ENCODE measurements around the gene SRL. TPM values are rescaled to one million over a fixed set of nuclear protein-coding genes. Genes with fewer than 3 reads are reported as not detected.

SRL gene
- total and polyA plus RNA-seq, 2 of the 8 experiments (the other 6 are each of a cell fraction or from before 2014, with no cell fraction given), result 0.05 TPM; not detected in 1

Other genes with a start within 250 kb of the SRL start
- 13.1 and 13.4 TPM in 2 replicates for gene ADCY9, start 125.6 kb downstream of the SRL start, total RNA-seq (2021; fragmentation: NEBNext Ultra II Directional; extraction: Animal tissue kit (Norgen Biotek cat#: 25700))
- gene ADCY9, start 125.6 kb downstream of the SRL start, polyA plus RNA-seq (2011; rRNA removed), result 5.4 and 10.5 TPM in 2 replicates
- gene TFAP4, start 30.9 kb upstream of the SRL start, total RNA-seq (2021; fragmentation: NEBNext Ultra II Directional; extraction: Animal tissue kit (Norgen Biotek cat#: 25700)), result 41.0 and 41.6 TPM in 2 replicates
- 16.1 and 21.3 TPM in 2 replicates for gene TFAP4, start 30.9 kb upstream of the SRL start, polyA plus RNA-seq (2011; rRNA removed)
- 17.4 and 18.6 TPM in 2 replicates for gene GLIS2, start 74.0 kb upstream of the SRL start, total RNA-seq (2021; fragmentation: NEBNext Ultra II Directional; extraction: Animal tissue kit (Norgen Biotek cat#: 25700))
- 4.3 and 7.6 TPM in 2 replicates for gene GLIS2, start 74.0 kb upstream of the SRL start, polyA plus RNA-seq (2011; rRNA removed)
- 78.3 and 84.4 TPM in 2 replicates for gene PAM16, start 109.2 kb upstream of the SRL start, total RNA-seq (2021; fragmentation: NEBNext Ultra II Directional; extraction: Animal tissue kit (Norgen Biotek cat#: 25700))
- gene PAM16, start 109.2 kb upstream of the SRL start, polyA plus RNA-seq (2011; rRNA removed), result 198 and 228 TPM in 2 replicates
- 9.6 and 10.1 TPM in 2 replicates for gene VASN, start 129.8 kb upstream of the SRL start, total RNA-seq (2021; fragmentation: NEBNext Ultra II Directional; extraction: Animal tissue kit (Norgen Biotek cat#: 25700))
- 11.3 and 25.2 TPM in 2 replicates for gene VASN, start 129.8 kb upstream of the SRL start, polyA plus RNA-seq (2011; rRNA removed)
- 25.8 and 29.8 TPM in 2 replicates for gene CORO7, start 174.5 kb upstream of the SRL start, total RNA-seq (2021; fragmentation: NEBNext Ultra II Directional; extraction: Animal tissue kit (Norgen Biotek cat#: 25700))
- 25.2 and 45.7 TPM in 2 replicates for gene CORO7, start 174.5 kb upstream of the SRL start, polyA plus RNA-seq (2011; rRNA removed)
- gene DNAJA3, start 183.8 kb upstream of the SRL start, total RNA-seq (2021; fragmentation: NEBNext Ultra II Directional; extraction: Animal tissue kit (Norgen Biotek cat#: 25700)), result 58.0 and 59.1 TPM in 2 replicates
- gene DNAJA3, start 183.8 kb upstream of the SRL start, polyA plus RNA-seq (2011; rRNA removed), result 37.3 and 50.5 TPM in 2 replicates
- gene NMRAL1, start 232.5 kb upstream of the SRL start, total RNA-seq (2021; fragmentation: NEBNext Ultra II Directional; extraction: Animal tissue kit (Norgen Biotek cat#: 25700)), result 66.8 and 72.5 TPM in 2 replicates
- gene NMRAL1, start 232.5 kb upstream of the SRL start, polyA plus RNA-seq (2011; rRNA removed), result 143 and 196 TPM in 2 replicates
- 45.6 and 48.4 TPM in 2 replicates for gene HMOX2, start 234.3 kb upstream of the SRL start, total RNA-seq (2021; fragmentation: NEBNext Ultra II Directional; extraction: Animal tissue kit (Norgen Biotek cat#: 25700))
- 33.7 and 36.5 TPM in 2 replicates for gene HMOX2, start 234.3 kb upstream of the SRL start, polyA plus RNA-seq (2011; rRNA removed)

Data from H1 (cell line).